Nephron progenitor cell (in vitro differentiated cells): ENCODE data around the gene CTDP1.

Experiments
- DNase-seq: peaks from one replicate; pipeline ENCODE4 v3.0.0; 2021
- H3K27ac Mint-ChIP-seq: 2 replicates; pipeline ENCODE4 v1.8.0; 2021; ENCODE audit warnings: mild to moderate bottlenecking, moderate library complexity, mixed read lengths
- H3K27me3 Mint-ChIP-seq: 2 replicates; pipeline ENCODE4 v1.8.0; 2021; ENCODE audit warnings: mild to moderate bottlenecking, low read depth, mixed read lengths; ENCODE audit not compliant: poor library complexity
- H3K36me3 Mint-ChIP-seq: 2 replicates; pipeline ENCODE4 v1.8.0; 2021; ENCODE audit warnings: low read depth, mixed read lengths
- H3K4me1 Mint-ChIP-seq: 2 replicates; pipeline ENCODE4 v1.8.0; 2021; ENCODE audit warnings: mixed read lengths
- H3K4me3 Mint-ChIP-seq: 2 replicates; pipeline ENCODE4 v1.8.0; 2021; ENCODE audit warnings: mild to moderate bottlenecking, moderate library complexity, mixed read lengths
- H3K9me3 Mint-ChIP-seq: 2 replicates; pipeline ENCODE4 v1.8.0; 2021; ENCODE audit warnings: mild to moderate bottlenecking, moderate library complexity, mixed read lengths
- CTCF ChIP-seq: fragments of 200-600 bp; sonication (generic); IDR thresholded peaks from 2 replicates; pipeline ENCODE4 v1.5.0; 2021; ENCODE audit warnings: antibody characterized with exemption

CTDP1 gene

GRCh38 chr18:79781331-79781941 is 101.8 kb downstream of the CTDP1 start:
- peaks cover 8% of the 10 kb centered on the region for H3K9me3 Mint-ChIP-seq
- no peak overlapping the region for H3K27ac Mint-ChIP-seq
- H3K27me3 Mint-ChIP-seq = peaks cover 68% of the 10 kb centered on the region
- H3K4me1 Mint-ChIP-seq = peaks cover 34% of the 10 kb centered on the region
- TF ChIP-seq CTCF = no peak
- H3K36me3 Mint-ChIP-seq = no peaks in the 10 kb centered on the region
- no peak overlapping the region for H3K4me3 Mint-ChIP-seq
- DNase-seq = no peak

- no peak overlapping the region for H3K4me3 Mint-ChIP-seq
- H3K9me3 Mint-ChIP-seq = peaks cover 5% of the 10 kb centered on the region
- no peaks in the 10 kb centered on the region for H3K36me3 Mint-ChIP-seq
- no peak for TF ChIP-seq CTCF
- no peak overlapping the region for H3K27ac Mint-ChIP-seq
- peaks cover 68% of the 10 kb centered on the region for H3K27me3 Mint-ChIP-seq
- DNase-seq = no peak
- H3K4me1 Mint-ChIP-seq = peaks cover 33% of the 10 kb centered on the region
Measured at GRCh38 chr18:79782566-79783308, 103.1 kb downstream of the CTDP1 start.

GRCh38 chr18:79784071-79784913 is 104.7 kb downstream of the CTDP1 start:
- Mint-ChIP-seq H3K27me3 (peaks cover 73% of the 10 kb centered on the region), H3K4me3 (no peak overlapping the region), H3K27ac (no peak overlapping the region), H3K4me1 (peaks cover 18% of the 10 kb centered on the region), H3K9me3 (peaks cover 5% of the 10 kb centered on the region), H3K36me3 (no peaks in the 10 kb centered on the region)
- TF ChIP-seq CTCF = no peak
- DNase-seq = no peak

GRCh38 chr18:79784965-79785770 is 105.6 kb downstream of the CTDP1 start:
- no peak overlapping the region for H3K27ac Mint-ChIP-seq
- peaks cover 14% of the 10 kb centered on the region for H3K4me1 Mint-ChIP-seq
- DNase-seq = no peak
- TF ChIP-seq CTCF = no peak
- H3K27me3 Mint-ChIP-seq = peaks cover 81% of the 10 kb centered on the region
- H3K9me3 Mint-ChIP-seq = peaks cover 5% of the 10 kb centered on the region
- no peak overlapping the region for H3K4me3 Mint-ChIP-seq
- no peaks in the 10 kb centered on the region for H3K36me3 Mint-ChIP-seq

- DNase-seq = no peak
- no peak for TF ChIP-seq CTCF
- Mint-ChIP-seq H3K36me3 (no peaks in the 10 kb centered on the region), H3K27me3 (peaks cover 84% of the 10 kb centered on the region), H3K9me3 (peaks cover 5% of the 10 kb centered on the region), H3K4me1 (peaks cover 14% of the 10 kb centered on the region), H3K27ac (no peak overlapping the region), H3K4me3 (no peak overlapping the region)
Measured at GRCh38 chr18:79785831-79786230, 106.2 kb downstream of the CTDP1 start.
